Vagina (tissue), 2 donors: ENCODE measurements around the gene AGK. TPM values are rescaled to one million over a fixed set of nuclear protein-coding genes. Genes with fewer than 3 reads are reported as not detected.
A peak's percentile ranks its signal among the peaks of the same experiment; 100 is the strongest.

Experiments used
- DNase-seq, 2 donors: peaks; one replicate each; pipeline ENCODE4 v3.0.0-alpha.2; 2017; ENCODE audit errors: extremely low spot score in 2 of 2
- H3K27ac ChIP-seq: fragments of 200-600 bp; sonication (generic); one replicate; pipeline ENCODE4 v1.5.1; 2019
- H3K27me3 ChIP-seq: fragments of 200-600 bp; sonication (generic); one replicate; pipeline ENCODE4 v1.5.1; 2019
- H3K36me3 ChIP-seq, 2 donors: fragments of 200-600 bp; sonication (generic); one replicate each; pipeline ENCODE4 v1.5.1; 2017 to 2019
- H3K4me1 ChIP-seq: fragments of 200-600 bp; sonication (generic); one replicate; pipeline ENCODE4 v1.5.1; 2019
- H3K4me3 ChIP-seq, 2 donors: fragments of 200-600 bp; sonication (generic); 1 replicate in 1 of 2; 2 replicates in 1 of 2; pipeline ENCODE4 v1.5.1; 2016 to 2019
- H3K9me3 ChIP-seq: fragments of 200-600 bp; sonication (generic); one replicate; pipeline ENCODE4 v1.5.1; 2019
- POLR2A ChIP-seq, 2 donors: fragments of 450-650 bp; IDR thresholded peaks; one replicate each; pipeline ENCODE4 v1.6.1; 2017; ENCODE audit warnings: antibody characterized with exemption in 2 of 2, mild to moderate bottlenecking in 2 of 2, moderate library complexity in 2 of 2
- POLR2AphosphoS5 ChIP-seq, 2 donors: sonication (generic); formaldehyde crosslinking; IDR thresholded peaks; one replicate each; pipeline ENCODE4 v1.9.0; 2017; ENCODE audit warnings: antibody characterized with exemption in 2 of 2, mild to moderate bottlenecking in 2 of 2, low read depth in 1 of 2; ENCODE audit not compliant: insufficient read depth in 1 of 2
- intact Hi-C: fragments of 100-400 bp; cut with DNase I; formaldehyde crosslinking; loops from one replicate; pipeline ENCODE4 v1.15.1; 2023
- total RNA-seq: library from RNA; depleted of rRNA; stranded (reverse); fragments of >200 nt; gene quantifications from one replicate; pipeline ENCODE4 v1.2.3, GENCODE V29; 2016
- TF ChIP-seq, protein P1 (sequence below), 3 experiments: fragments of 450-650 bp in 2 of 3; fragments of 200-600 bp in 1 of 3; sonication (generic) in 1 of 3; IDR thresholded peaks; one replicate each; pipeline ENCODE4 v1.5.1; 2017 to 2019; ENCODE audit warnings: antibody characterized with exemption in 3 of 3, mild to moderate bottlenecking in 2 of 3, moderate library complexity in 2 of 3

Gene AGK
- total RNA-seq, 1 donor from 2014 or later, result 21.1 TPM

- intact Hi-C loops, result no loop called here
- H3K9me3 ChIP-seq, result no peaks in the 10 kb centered on the region
- H3K36me3 ChIP-seq, result peaks cover 0 to 23% of the 10 kb centered on the region in 2 donors
- H3K4me1 ChIP-seq, result no peaks in the 10 kb centered on the region
- no peaks in the 10 kb centered on the region for H3K27me3 ChIP-seq
- DNase-seq, result no peak
- peak overlapping the region; percentile 20 for H3K27ac ChIP-seq
- TF ChIP-seq POLR2AphosphoS5 (IDR thresholded peaks at IDR 0.05; ENCODE audit: insufficient read depth in 1 of 2, low read depth in 1 of 2) (no peak), POLR2A (IDR thresholded peaks at IDR 0.05) (no peak)
- TF ChIP-seq, protein P1, sequence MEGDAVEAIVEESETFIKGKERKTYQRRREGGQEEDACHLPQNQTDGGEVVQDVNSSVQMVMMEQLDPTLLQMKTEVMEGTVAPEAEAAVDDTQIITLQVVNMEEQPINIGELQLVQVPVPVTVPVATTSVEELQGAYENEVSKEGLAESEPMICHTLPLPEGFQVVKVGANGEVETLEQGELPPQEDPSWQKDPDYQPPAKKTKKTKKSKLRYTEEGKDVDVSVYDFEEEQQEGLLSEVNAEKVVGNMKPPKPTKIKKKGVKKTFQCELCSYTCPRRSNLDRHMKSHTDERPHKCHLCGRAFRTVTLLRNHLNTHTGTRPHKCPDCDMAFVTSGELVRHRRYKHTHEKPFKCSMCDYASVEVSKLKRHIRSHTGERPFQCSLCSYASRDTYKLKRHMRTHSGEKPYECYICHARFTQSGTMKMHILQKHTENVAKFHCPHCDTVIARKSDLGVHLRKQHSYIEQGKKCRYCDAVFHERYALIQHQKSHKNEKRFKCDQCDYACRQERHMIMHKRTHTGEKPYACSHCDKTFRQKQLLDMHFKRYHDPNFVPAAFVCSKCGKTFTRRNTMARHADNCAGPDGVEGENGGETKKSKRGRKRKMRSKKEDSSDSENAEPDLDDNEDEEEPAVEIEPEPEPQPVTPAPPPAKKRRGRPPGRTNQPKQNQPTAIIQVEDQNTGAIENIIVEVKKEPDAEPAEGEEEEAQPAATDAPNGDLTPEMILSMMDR (IDR thresholded peaks at IDR 0.05), result no peak
- no peak overlapping the region for H3K4me3 ChIP-seq
These were observed 123.5 kb downstream of the AGK start for GRCh38 chr7:141674702-141675101.

GRCh38 chr7:141675436-141676215, 124.4 kb downstream of the AGK start:
- Histone ChIP-seq H3K36me3 (peaks cover 0 to 18% of the 10 kb centered on the region in 2 donors), H3K27me3 (no peaks in the 10 kb centered on the region), H3K4me3 (no peak overlapping the region), H3K9me3 (no peaks in the 10 kb centered on the region), H3K27ac (no peak overlapping the region), H3K4me1 (no peaks in the 10 kb centered on the region)
- intact Hi-C loops, result no loop called here
- no peak for TF ChIP-seq POLR2A (IDR thresholded peaks at IDR 0.05)
- TF ChIP-seq, protein P1 (IDR thresholded peaks at IDR 0.05), result no peak
- no peak for TF ChIP-seq POLR2AphosphoS5 (IDR thresholded peaks at IDR 0.05; ENCODE audit: insufficient read depth in 1 of 2, low read depth in 1 of 2)
- DNase-seq, result no peak

DNA sequence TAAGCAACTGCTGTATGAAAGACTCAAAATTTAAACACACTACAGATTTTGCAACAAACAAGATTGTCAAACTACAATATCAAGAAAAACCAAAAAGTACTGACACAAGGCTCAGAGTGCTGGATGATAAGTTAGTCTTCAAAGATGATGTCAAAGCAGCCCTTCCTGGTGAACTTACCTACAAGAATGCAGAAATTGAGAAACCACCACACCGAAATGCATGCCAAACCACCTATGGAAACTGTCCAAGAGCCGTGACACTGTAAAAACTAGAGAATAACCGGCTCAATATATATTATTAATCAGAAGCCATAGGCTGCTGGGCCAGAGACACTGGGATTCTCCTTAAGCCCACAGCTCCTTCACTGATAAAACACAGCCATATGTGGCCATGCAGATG, 125.4 kb downstream of the AGK start:
- Histone ChIP-seq H3K9me3 (no peaks in the 10 kb centered on the region), H3K36me3 (peaks cover 0 to 9% of the 10 kb centered on the region in 2 donors), H3K4me3 (no peak overlapping the region), H3K4me1 (no peaks in the 10 kb centered on the region), H3K27me3 (no peaks in the 10 kb centered on the region), H3K27ac (no peak overlapping the region)
- no peak for DNase-seq
- intact Hi-C loops, result no loop called here
- TF ChIP-seq POLR2AphosphoS5 (IDR thresholded peaks at IDR 0.05; ENCODE audit: insufficient read depth in 1 of 2, low read depth in 1 of 2) (no peak), POLR2A (IDR thresholded peaks at IDR 0.05) (no peak)
- TF ChIP-seq, protein P1 (IDR thresholded peaks at IDR 0.05), result no peak

DNA sequence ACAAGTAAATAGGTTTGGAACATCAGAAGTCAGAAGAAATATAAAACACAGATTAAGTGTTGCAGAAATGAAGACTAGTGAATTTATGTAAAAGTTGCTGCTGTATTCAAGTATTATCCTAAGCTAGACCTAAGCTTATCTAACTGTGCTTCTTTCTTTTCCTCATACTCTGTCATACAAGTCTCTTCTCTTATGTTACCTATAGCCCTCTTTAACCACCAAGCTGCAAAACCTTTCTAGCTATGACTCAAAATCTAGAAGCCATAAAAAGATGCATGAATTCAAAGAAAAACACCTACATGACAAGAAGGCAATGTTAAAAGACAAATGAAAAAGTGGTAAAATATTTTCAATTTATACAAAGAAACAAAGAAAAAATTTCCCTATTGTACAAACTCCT, 127.8 kb downstream of the AGK start:
- intact Hi-C loops, result no loop called here
- H3K4me3 ChIP-seq, result no peak overlapping the region
- H3K27ac ChIP-seq, result no peak overlapping the region
- no peaks in the 10 kb centered on the region for H3K4me1 ChIP-seq
- H3K27me3 ChIP-seq, result no peaks in the 10 kb centered on the region
- no peaks in the 10 kb centered on the region for H3K36me3 ChIP-seq
- no peaks in the 10 kb centered on the region for H3K9me3 ChIP-seq
- TF ChIP-seq POLR2AphosphoS5 (IDR thresholded peaks at IDR 0.05; ENCODE audit: insufficient read depth in 1 of 2, low read depth in 1 of 2) (no peak), POLR2A (IDR thresholded peaks at IDR 0.05) (no peak)
- TF ChIP-seq, protein P1 (IDR thresholded peaks at IDR 0.05), result no peak
- no peak for DNase-seq
